GM12878 (cell line): ENCODE data around the gene TGM2. TPM values are rescaled to one million over a fixed set of nuclear protein-coding genes. Genes with fewer than 3 reads are reported as not detected.

ENCODE experiments used
- ATAC-seq: fragments of 200-7000 bp; cut with Tn5 transposase; 3 replicates; pipeline ENCODE4 v1.9.1; 2020; ENCODE audit warnings: mild to moderate bottlenecking, moderate library complexity
- BruUV-seq: library from RNA; stranded (reverse); fragments of 400-500 nt; replicated peaks from 2 replicates; lab custom pipeline; 2021; lab: Mats Ljungman, UMichigan
- CTCF ChIA-PET: fragments of 300-600 bp; sonication (Branson Sonifier 250); formaldehyde crosslinking; extraction: SDS; loops from one replicate; lab custom pipeline; 2021; ENCODE audit warnings: inconsistent platforms; lab: Yijun Ruan, JAX
- POLR2A ChIA-PET: fragments of 350-600 bp; formaldehyde crosslinking; extraction: SDS; loops from one replicate; lab custom pipeline; 2021; ENCODE audit warnings: inconsistent platforms; lab: Charles Lee
- RAD21 ChIA-PET: fragments of 300-600 bp; sonication (Branson Sonifier 250); formaldehyde crosslinking; loops from one replicate; lab custom pipeline; 2023; ENCODE audit warnings: antibody characterized with exemption; ENCODE audit not compliant: unreplicated experiment; lab: Charles Lee
- SMC1A ChIA-PET: fragments of 300-600 bp; sonication (Branson Sonifier 250); formaldehyde crosslinking; loops from one replicate; lab custom pipeline; 2023; ENCODE audit not compliant: unreplicated experiment, uncharacterized antibody; lab: Charles Lee
- DNase-seq: peaks from one replicate; pipeline ENCODE4 v3.0.0-alpha.2; 2011; ENCODE audit warnings: low read depth, low spot score
- FAIRE-seq: peaks from 3 replicates; lab custom pipeline; 2011; peaks lifted over from hg19 to GRCh38; lab: Jason Lieb, UNC
- H2AFZ ChIP-seq: 2 replicates; pipeline ENCODE4 v1.6.0; 2011; ENCODE audit warnings: low read depth, low read length, control low read depth; ENCODE audit not compliant: control insufficient read depth
- H3K27ac ChIP-seq: 2 replicates; pipeline ENCODE4 v1.5.1; 2011; ENCODE audit warnings: control low read depth; ENCODE audit not compliant: control insufficient read depth, insufficient read depth
- H3K27me3 ChIP-seq, 2 experiments: replicated peaks in 1 of 2; 2 replicates each; pipeline versions ENCODE4 v1.6.0 to v1.6.1; 2011; ENCODE audit warnings: low read length in 1 of 2; ENCODE audit not compliant: control insufficient read depth in 2 of 2, insufficient read depth in 2 of 2
- H3K36me3 ChIP-seq, 2 experiments: 2 replicates each; pipeline ENCODE4 v1.5.1; 2011; ENCODE audit warnings: low read length in 1 of 2; ENCODE audit not compliant: control insufficient read depth in 2 of 2, insufficient read depth in 2 of 2
- H3K4me1 ChIP-seq: 2 replicates; pipeline ENCODE4 v1.6.1; 2011; ENCODE audit warnings: mild to moderate bottlenecking, low read length, moderate library complexity, mixed read lengths; ENCODE audit not compliant: control insufficient read depth, insufficient read depth
- H3K4me2 ChIP-seq: 2 replicates; pipeline ENCODE4 v1.6.0; 2011; ENCODE audit warnings: control low read depth; ENCODE audit not compliant: control insufficient read depth, insufficient read depth
- H3K4me3 ChIP-seq: fragments of 200-600 bp; sonication (generic); 2 replicates; pipeline ENCODE4 v1.5.1; 2016
- H3K79me2 ChIP-seq: 2 replicates; pipeline ENCODE4 v1.6.0; 2011; ENCODE audit warnings: low read length; ENCODE audit not compliant: control insufficient read depth, insufficient read depth
- H3K9ac ChIP-seq: 2 replicates; pipeline ENCODE4 v1.8.0; 2011; ENCODE audit warnings: low read length, control low read depth, mixed read lengths; ENCODE audit not compliant: control insufficient read depth, insufficient read depth
- H3K9me3 ChIP-seq: replicated peaks from 3 replicates; pipeline ENCODE4 v1.5.1; 2011; ENCODE audit warnings: mild to moderate bottlenecking, low read length; ENCODE audit not compliant: control insufficient read depth, insufficient read depth
- H4K20me1 ChIP-seq: 2 replicates; pipeline ENCODE4 v1.6.0; 2011; ENCODE audit not compliant: control insufficient read depth, insufficient read depth
- CEBPB ChIP-seq, 2 experiments: fragments of 150-350 bp in 1 of 2; IDR thresholded peaks; 2 replicates each; pipeline ENCODE4 v1.6.1; 2012 to 2014; ENCODE audit warnings: low read depth in 2 of 2, low read length in 2 of 2, borderline replicate concordance in 1 of 2, inconsistent platforms in 1 of 2
- HDAC2 ChIP-seq: fragments of 200-600 bp; sonication (generic); IDR thresholded peaks from 2 replicates; pipeline ENCODE4 v1.6.1; 2017
- IKZF2 ChIP-seq, 2 experiments: fragments of 450-650 bp; IDR thresholded peaks; 2 replicates each; pipeline ENCODE4 v1.6.1; 2017; ENCODE audit warnings: mild to moderate bottlenecking in 2 of 2, moderate library complexity in 2 of 2
- NR2C2 ChIP-seq: IDR thresholded peaks from 2 replicates; pipeline ENCODE4 v1.6.1; 2011; ENCODE audit warnings: borderline replicate concordance, low read depth; ENCODE audit not compliant: control insufficient read depth, insufficient read length
- RFX5 ChIP-seq: IDR thresholded peaks from 2 replicates; pipeline ENCODE4 v1.6.1; 2011; ENCODE audit warnings: low read depth, low read length, improper control_type of control experiment
- SMAD5 ChIP-seq: IDR thresholded peaks from 2 replicates; pipeline ENCODE4 v1.6.1; 2016; ENCODE audit warnings: antibody characterized with exemption, low read depth
- SPI1 ChIP-seq: IDR thresholded peaks from 2 replicates; pipeline ENCODE4 v1.6.1; 2011; ENCODE audit warnings: low read depth, mild to moderate bottlenecking, low read length, moderate library complexity, borderline replicate concordance; ENCODE audit not compliant: insufficient read depth
- SREBF1 ChIP-seq: IDR thresholded peaks from 2 replicates; pipeline ENCODE4 v1.6.1; 2012; ENCODE audit warnings: mild to moderate bottlenecking, low read length
- WGBS: methylation state at CpG from one replicate; pipeline ENCODE4 v1.1.6; 2016; ENCODE audit warnings: low lambda C conversion rate; ENCODE audit not compliant: insufficient replicate concordance, insufficient coverage; ENCODE audit errors: missing lambda C conversion rate; 5-methylcytosine and 5-hydroxymethylcytosine counted together
- in situ Hi-C: fragments of 300-500 bp; cut with MboI; formaldehyde crosslinking; loops from 9 replicates; pipeline ENCODE4 v1.14.3; 2018; ENCODE audit warnings: mixed read lengths
- intact Hi-C: fragments of 100-400 bp; cut with micrococcal nuclease; formaldehyde crosslinking; loops from one replicate; pipeline ENCODE4 v1.14.2; 2022; ENCODE audit not compliant: unreplicated experiment
- polyA plus RNA-seq, 11 experiments: library from polyadenylated mRNA; depleted of rRNA in 4 of 11; unstranded in 6 of 11; stranded (reverse) in 5 of 11; fragments of >200 nt; fragmentation: Nextera tagmentation in 4 of 11; fragmentation: Illumina TruSeq in 1 of 11; extraction: Ambion mirVana in 4 of 11; extraction: Trizol in 1 of 11; gene quantifications; 1 replicate in 1 of 11; 2 replicates in 10 of 11; pipeline versions ENCODE4 v1.2.1 to v1.2.3, GENCODE V29; 2011 to 2016; ENCODE audit warnings: inconsistent platforms in 2 of 11, missing spikeins in 2 of 11, low read depth in 1 of 11
- total RNA-seq, 4 experiments: library from RNA; depleted of rRNA in 3 of 4; stranded (reverse); fragments of >200 nt in 3 of 4; fragmentation: Illumina TruSeq in 1 of 4; extraction: Trizol in 1 of 4; gene quantifications; 2 replicates each; pipeline versions ENCODE4 v1.2.1 to v1.2.3, GENCODE V29; 2013 to 2021
- TF ChIP-seq, protein P1 (sequence below): IDR thresholded peaks from 2 replicates; pipeline ENCODE4 v1.6.1; 2011; ENCODE audit warnings: mild to moderate bottlenecking, low read depth, low read length, moderate library complexity; ENCODE audit not compliant: insufficient replicate concordance
- TF ChIP-seq, protein P2 (sequence below): IDR thresholded peaks from 2 replicates; pipeline ENCODE4 v1.6.1; 2011; ENCODE audit warnings: borderline replicate concordance, low read depth, mild to moderate bottlenecking, moderate library complexity, low read length; ENCODE audit not compliant: insufficient read depth, poor library complexity, severe bottlenecking

Gene TGM2
- total and polyA plus RNA-seq, 10 of the 15 experiments (the other 5 are each of a cell fraction or from before 2014, with no cell fraction given): 0.11 to 1.9 (median 0.51) TPM

DNA sequence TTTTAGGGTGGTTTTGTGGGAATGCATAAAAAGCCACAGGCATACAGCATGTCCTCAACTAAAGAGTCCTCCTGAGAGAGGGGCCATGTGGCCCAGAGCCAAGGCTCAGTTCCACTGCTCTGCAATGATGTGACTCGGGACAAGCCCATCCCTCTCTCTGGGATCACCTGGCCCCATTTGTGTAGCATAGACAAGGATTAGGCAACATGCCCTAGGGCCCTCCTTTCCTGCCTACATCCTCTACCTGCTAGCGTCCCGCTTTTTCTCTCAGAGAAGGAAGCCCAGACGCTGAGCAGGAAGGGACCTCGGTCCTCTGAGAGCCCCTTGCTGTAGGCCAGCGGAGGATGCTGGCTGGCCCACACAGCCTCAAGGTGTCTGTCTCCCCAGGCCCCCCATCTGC, 8.8 kb downstream of the TGM2 start:
- 74% methylated on average over 6 of the region's 6 CpGs for WGBS
- ChIA-PET CTCF (interaction anchor here (1.0 to 4.6 kb wide), 2 partner anchors 62 to 83 kb away, joined by 3 to 26 read pairs; no protein-coding TSS in a partner anchor), RAD21 (no interaction called here), SMC1A (no interaction called here), POLR2A (no interaction called here)
- Histone ChIP-seq H3K4me2 (no peak overlapping the region), H3K9me3 (no peaks in the 10 kb centered on the region), H3K27ac (no peak overlapping the region), H4K20me1 (no peaks in the 10 kb centered on the region), H3K36me3 (no peaks in the 10 kb centered on the region), H3K4me3 (no peak overlapping the region), H3K9ac (no peak overlapping the region), H2AFZ (no peak overlapping the region), H3K4me1 (peaks cover 21% of the 10 kb centered on the region), H3K79me2 (no peaks in the 10 kb centered on the region), H3K27me3 (no peaks in the 10 kb centered on the region)
- FAIRE-seq (no peak), DNase-seq (no peak), ATAC-seq (no peak)
- in situ Hi-C loops: loop anchor here (25.0 kb wide), 1 partner anchor 94 kb away; no protein-coding TSS in a partner anchor
- BruUV-seq: no TSS peak
- TF ChIP-seq NR2C2: no peak
- TF ChIP-seq HDAC2: no peak
- TF ChIP-seq CEBPB (IDR thresholded peaks at IDR 0.05; ENCODE audit: borderline replicate concordance in 1 of 2, low read depth in 2 of 2, low read length in 2 of 2): no peak
- no peak for TF ChIP-seq IKZF2 (IDR thresholded peaks at IDR 0.05)
- no peak for TF ChIP-seq SMAD5
- no peak for TF ChIP-seq RFX5
- no peak for TF ChIP-seq SREBF1
- intact Hi-C loops: no loop called here

DNA sequence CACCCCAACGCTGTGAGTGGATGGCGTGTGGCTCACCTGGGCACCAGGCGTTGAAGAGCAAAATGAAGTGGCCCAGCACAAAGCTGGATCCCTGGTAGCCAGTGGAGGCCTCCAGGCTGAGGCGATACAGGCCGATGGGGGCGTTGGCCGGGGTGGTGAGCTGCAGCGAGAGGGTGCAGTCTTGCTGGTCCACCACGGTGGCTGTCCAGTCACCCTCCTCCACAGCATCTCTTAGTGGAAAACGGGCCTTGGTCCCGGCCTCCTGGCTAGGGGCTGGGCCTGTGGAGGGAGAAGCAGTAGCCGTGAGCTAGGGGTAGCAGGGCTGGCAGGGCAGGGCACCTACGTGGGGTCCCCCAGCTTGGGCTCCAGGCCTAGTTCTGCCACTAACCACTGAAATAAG, 9.3 kb downstream of the TGM2 start:
- SMC1A ChIA-PET: interaction anchor here (1.3 to 1.5 kb wide), 4 partner anchors 25 to 59 kb away, joined by 3 to 5 read pairs (median 4); no protein-coding TSS in a partner anchor
- H3K4me1 ChIP-seq: peaks cover 21% of the 10 kb centered on the region
- no peaks in the 10 kb centered on the region for H4K20me1 ChIP-seq
- in situ Hi-C loops (loop anchor here (25.0 kb wide), 1 partner anchor 94 kb away; no protein-coding TSS in a partner anchor), intact Hi-C loops (no loop called here)
- 78% methylated on average over 12 of the region's 13 CpGs for WGBS
- no peak overlapping the region for H3K27ac ChIP-seq
- no peak overlapping the region for H3K4me2 ChIP-seq
- H3K79me2 ChIP-seq: no peaks in the 10 kb centered on the region
- DNase-seq (no peak), ATAC-seq (no peak), FAIRE-seq (no peak)
- no peaks in the 10 kb centered on the region for H3K27me3 ChIP-seq
- POLR2A ChIA-PET: no interaction called here
- H3K4me3 ChIP-seq: no peak overlapping the region
- no TSS peak for BruUV-seq
- no peak overlapping the region for H3K9ac ChIP-seq
- no peaks in the 10 kb centered on the region for H3K36me3 ChIP-seq
- RAD21 ChIA-PET: interaction anchor here (2.0 to 2.5 kb wide), 2 partner anchors 9 to 82 kb away, joined by 9 to 14 read pairs; partner anchors contain the start of gene TGM2
- H3K9me3 ChIP-seq: no peaks in the 10 kb centered on the region; the same call in 2 of the 3 replicates
- H2AFZ ChIP-seq: no peak overlapping the region
- CTCF ChIA-PET: interaction anchor here (4.6 kb wide), 1 partner anchor 82 kb away, joined by 26 read pairs; no protein-coding TSS in a partner anchor
- no peak for TF ChIP-seq SPI1
- TF ChIP-seq, protein P1, sequence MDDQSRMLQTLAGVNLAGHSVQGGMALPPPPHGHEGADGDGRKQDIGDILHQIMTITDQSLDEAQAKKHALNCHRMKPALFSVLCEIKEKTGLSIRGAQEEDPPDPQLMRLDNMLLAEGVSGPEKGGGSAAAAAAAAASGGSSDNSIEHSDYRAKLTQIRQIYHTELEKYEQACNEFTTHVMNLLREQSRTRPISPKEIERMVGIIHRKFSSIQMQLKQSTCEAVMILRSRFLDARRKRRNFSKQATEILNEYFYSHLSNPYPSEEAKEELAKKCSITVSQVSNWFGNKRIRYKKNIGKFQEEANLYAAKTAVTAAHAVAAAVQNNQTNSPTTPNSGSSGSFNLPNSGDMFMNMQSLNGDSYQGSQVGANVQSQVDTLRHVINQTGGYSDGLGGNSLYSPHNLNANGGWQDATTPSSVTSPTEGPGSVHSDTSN: no peak
- TF ChIP-seq, protein P2, sequence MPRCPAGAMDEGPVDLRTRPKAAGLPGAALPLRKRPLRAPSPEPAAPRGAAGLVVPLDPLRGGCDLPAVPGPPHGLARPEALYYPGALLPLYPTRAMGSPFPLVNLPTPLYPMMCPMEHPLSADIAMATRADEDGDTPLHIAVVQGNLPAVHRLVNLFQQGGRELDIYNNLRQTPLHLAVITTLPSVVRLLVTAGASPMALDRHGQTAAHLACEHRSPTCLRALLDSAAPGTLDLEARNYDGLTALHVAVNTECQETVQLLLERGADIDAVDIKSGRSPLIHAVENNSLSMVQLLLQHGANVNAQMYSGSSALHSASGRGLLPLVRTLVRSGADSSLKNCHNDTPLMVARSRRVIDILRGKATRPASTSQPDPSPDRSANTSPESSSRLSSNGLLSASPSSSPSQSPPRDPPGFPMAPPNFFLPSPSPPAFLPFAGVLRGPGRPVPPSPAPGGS: no peak
